ENCODE results near the gene QSOX2.
"Not testable (repeated sequence)": the region's sequence is repeated elsewhere in the genome, so short reads cannot be mapped to it uniquely, and the experiment has no call there.

The QSOX2 gene

GRCh38 chr9:136237486-136238341, 7.9 kb downstream of the QSOX2 start:
- no peak for DNase-seq (ENCODE audit: low read depth)

- DNase-seq (ENCODE audit: low read depth): not testable (repeated sequence)
These were observed 8.9 kb downstream of the QSOX2 start for GRCh38 chr9:136236471-136237410.

- no peak for DNase-seq (ENCODE audit: low read depth)
These were observed 9.7 kb downstream of the QSOX2 start for GRCh38 chr9:136235709-136236455.

GRCh38 chr9:136235171-136235570, 10.4 kb downstream of the QSOX2 start:
- no peak for DNase-seq (ENCODE audit: low read depth)

- no peak for DNase-seq (ENCODE audit: low read depth)
These were observed 11.0 kb downstream of the QSOX2 start for GRCh38 chr9:136234597-136234996.

- DNase-seq (ENCODE audit: low read depth): no peak
These were observed 11.7 kb downstream of the QSOX2 start for GRCh38 chr9:136233868-136234267.

GRCh38 chr9:136233411-136233810, 12.2 kb downstream of the QSOX2 start:
- DNase-seq (ENCODE audit: low read depth): no peak

- no peak for DNase-seq (ENCODE audit: low read depth)
These were observed 12.6 kb downstream of the QSOX2 start for GRCh38 chr9:136232969-136233368.

- peak; percentile 31 for DNase-seq (ENCODE audit: low read depth)
These were observed 13.9 kb downstream of the QSOX2 start for GRCh38 chr9:136231478-136232297.

- no peak for DNase-seq (ENCODE audit: low read depth)
These were observed 14.8 kb downstream of the QSOX2 start for GRCh38 chr9:136230773-136231172.

GRCh38 chr9:136230365-136230764, 15.2 kb downstream of the QSOX2 start:
- DNase-seq (ENCODE audit: low read depth): no peak

- DNase-seq (ENCODE audit: low read depth): no peak
These were observed 16.2 kb downstream of the QSOX2 start for GRCh38 chr9:136229096-136230065.

GRCh38 chr9:136228107-136228875, 17.3 kb downstream of the QSOX2 start:
- DNase-seq (ENCODE audit: low read depth): no peak

- DNase-seq (ENCODE audit: low read depth): no peak
These were observed 18.8 kb downstream of the QSOX2 start for GRCh38 chr9:136226680-136227407.

- no peak for DNase-seq (ENCODE audit: low read depth)
These were observed 19.6 kb downstream of the QSOX2 start for GRCh38 chr9:136225748-136226679.

GRCh38 chr9:136225366-136225747, 20.3 kb downstream of the QSOX2 start:
- DNase-seq (ENCODE audit: low read depth): no peak

- DNase-seq (ENCODE audit: low read depth): no peak
These were observed 21.6 kb downstream of the QSOX2 start for GRCh38 chr9:136223871-136224640.
